Measurements from ENCODE around the gene DTNBP1. TPM values are rescaled to one million over a fixed set of nuclear protein-coding genes. Genes with fewer than 3 reads are reported as not detected.
"Not testable (repeated sequence)": the region's sequence is repeated elsewhere in the genome, so short reads cannot be mapped to it uniquely, and the experiment has no call there.

The DTNBP1 gene
- total RNA-seq, 2 experiments from 2014 or later, result 9.8 to 28.0 TPM

DNA sequence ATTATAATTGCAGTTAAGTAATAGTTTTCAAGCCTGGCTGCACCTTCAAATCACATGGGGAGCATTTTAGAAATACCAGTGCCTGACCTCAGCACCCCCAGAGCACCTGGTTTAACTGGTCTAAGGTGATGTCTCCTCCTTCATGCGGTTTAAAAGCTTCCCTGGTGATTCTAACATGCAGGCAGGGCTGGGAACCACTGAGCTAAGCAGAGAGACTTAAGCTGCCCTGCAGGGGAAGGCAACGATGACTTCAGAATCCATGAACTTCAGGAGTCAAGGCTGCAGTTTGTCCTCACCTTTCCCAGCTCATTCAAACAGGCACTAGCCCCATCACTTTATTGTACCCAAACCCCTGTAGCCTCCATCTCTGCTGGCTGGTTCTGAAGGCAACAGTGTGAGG, 6.1 kb upstream of the DTNBP1 start:
- Histone ChIP-seq H3K9me2 (ENCODE audit: insufficient read depth, low read length) (no peaks in the 10 kb centered on the region), H2AFZ (ENCODE audit: low read length) (no peak overlapping the region), H3K9me3 (ENCODE audit: low read length) (no peaks in the 10 kb centered on the region), H3K27ac (ENCODE audit: low read depth, low read length, poor library complexity, severe bottlenecking) (no peak overlapping the region), H3K4me1 (ENCODE audit: insufficient read depth, low read length, poor library complexity, severe bottlenecking) (no peaks in the 10 kb centered on the region), H4K20me1 (ENCODE audit: insufficient read depth, low read length) (no peaks in the 10 kb centered on the region), H3K4me3 (ENCODE audit: low read depth, low read length, poor library complexity, severe bottlenecking) (no peak overlapping the region), H3K36me3 (ENCODE audit: insufficient read depth, low read length) (no peaks in the 10 kb centered on the region), H3K79me2 (ENCODE audit: insufficient read depth, low read depth, low read length) (no peaks in the 10 kb centered on the region), H3K4me2 (ENCODE audit: low read length) (no peak overlapping the region)
- TF ChIP-seq EZH2phosphoT487 (IDR thresholded peaks at IDR 0.05; ENCODE audit: borderline replicate concordance, low read depth, low read length), result no peak
- TF ChIP-seq, protein P1, sequence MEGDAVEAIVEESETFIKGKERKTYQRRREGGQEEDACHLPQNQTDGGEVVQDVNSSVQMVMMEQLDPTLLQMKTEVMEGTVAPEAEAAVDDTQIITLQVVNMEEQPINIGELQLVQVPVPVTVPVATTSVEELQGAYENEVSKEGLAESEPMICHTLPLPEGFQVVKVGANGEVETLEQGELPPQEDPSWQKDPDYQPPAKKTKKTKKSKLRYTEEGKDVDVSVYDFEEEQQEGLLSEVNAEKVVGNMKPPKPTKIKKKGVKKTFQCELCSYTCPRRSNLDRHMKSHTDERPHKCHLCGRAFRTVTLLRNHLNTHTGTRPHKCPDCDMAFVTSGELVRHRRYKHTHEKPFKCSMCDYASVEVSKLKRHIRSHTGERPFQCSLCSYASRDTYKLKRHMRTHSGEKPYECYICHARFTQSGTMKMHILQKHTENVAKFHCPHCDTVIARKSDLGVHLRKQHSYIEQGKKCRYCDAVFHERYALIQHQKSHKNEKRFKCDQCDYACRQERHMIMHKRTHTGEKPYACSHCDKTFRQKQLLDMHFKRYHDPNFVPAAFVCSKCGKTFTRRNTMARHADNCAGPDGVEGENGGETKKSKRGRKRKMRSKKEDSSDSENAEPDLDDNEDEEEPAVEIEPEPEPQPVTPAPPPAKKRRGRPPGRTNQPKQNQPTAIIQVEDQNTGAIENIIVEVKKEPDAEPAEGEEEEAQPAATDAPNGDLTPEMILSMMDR (conservative IDR thresholded peaks at IDR 0.05; ENCODE audit: low read length), result no peak
- BruUV-seq (replicated peaks), result no TSS peak
- no peak for DNase-seq (ENCODE audit: low spot score)
- ChIA-PET CTCF (ENCODE audit: unreplicated experiment) (no interaction called here), POLR2A (interaction anchor here (0.6 to 1.7 kb wide), 3 partner anchors 10 to 869 kb away, joined by 3 to 6 read pairs (median 5); no protein-coding TSS in a partner anchor)
- intact Hi-C loops (cut with micrococcal nuclease; ENCODE audit: unreplicated experiment), result loop anchor here (10.0 kb wide), 1 partner anchor 466 kb away; no protein-coding TSS in a partner anchor

- H3K4me2 ChIP-seq (ENCODE audit: low read length); DNase-seq (ENCODE audit: low spot score); H2AFZ ChIP-seq (ENCODE audit: low read length); H3K4me1 ChIP-seq (ENCODE audit: insufficient read depth, low read length, poor library complexity, severe bottlenecking); H4K20me1 ChIP-seq (ENCODE audit: insufficient read depth, low read length); H3K9me3 ChIP-seq (ENCODE audit: low read length); CTCF ChIA-PET (ENCODE audit: unreplicated experiment); H3K36me3 ChIP-seq (ENCODE audit: insufficient read depth, low read length); H3K4me3 ChIP-seq (ENCODE audit: low read depth, low read length, poor library complexity, severe bottlenecking); H3K79me2 ChIP-seq (ENCODE audit: insufficient read depth, low read depth, low read length); H3K27ac ChIP-seq (ENCODE audit: low read depth, low read length, poor library complexity, severe bottlenecking); BruUV-seq (replicated peaks); POLR2A ChIA-PET; H3K9me2 ChIP-seq (ENCODE audit: insufficient read depth, low read length): not testable (repeated sequence)
- intact Hi-C loops (cut with micrococcal nuclease; ENCODE audit: unreplicated experiment), result loop anchor here (10.0 kb wide), 1 partner anchor 468 kb away; no protein-coding TSS in a partner anchor
These were observed 4.1 kb upstream of the DTNBP1 start for GRCh38 chr6:15666896-15667295.

- H2AFZ ChIP-seq (ENCODE audit: low read length), result no peak overlapping the region
- H3K4me1 ChIP-seq (ENCODE audit: insufficient read depth, low read length, poor library complexity, severe bottlenecking), result peaks cover 13% of the 10 kb centered on the region
- H3K36me3 ChIP-seq (ENCODE audit: insufficient read depth, low read length), result no peaks in the 10 kb centered on the region; the same call in 1 of the 2 replicates
- no peaks in the 10 kb centered on the region for H4K20me1 ChIP-seq (ENCODE audit: insufficient read depth, low read length)
- no peak for TF ChIP-seq EZH2phosphoT487 (IDR thresholded peaks at IDR 0.05; ENCODE audit: borderline replicate concordance, low read depth, low read length)
- TF ChIP-seq, protein P1 (conservative IDR thresholded peaks at IDR 0.05; ENCODE audit: low read length), result no peak
- no peaks in the 10 kb centered on the region for H3K9me3 ChIP-seq (ENCODE audit: low read length)
- no peak overlapping the region for H3K4me2 ChIP-seq (ENCODE audit: low read length)
- no peak overlapping the region for H3K4me3 ChIP-seq (ENCODE audit: low read depth, low read length, poor library complexity, severe bottlenecking)
- H3K79me2 ChIP-seq (ENCODE audit: insufficient read depth, low read depth, low read length), result peaks cover 11% of the 10 kb centered on the region; the same call in 1 of the 2 replicates
- POLR2A ChIA-PET, result interaction anchor here (0.6 to 1.1 kb wide), 3 partner anchors 10 to 466 kb away, joined by 3 to 4 read pairs (median 4); no protein-coding TSS in a partner anchor
- DNase-seq (ENCODE audit: low spot score), result no peak
- no peaks in the 10 kb centered on the region for H3K9me2 ChIP-seq (ENCODE audit: insufficient read depth, low read length)
- intact Hi-C loops (cut with micrococcal nuclease; ENCODE audit: unreplicated experiment), result loop anchor here (10.0 kb wide), 1 partner anchor 470 kb away; no protein-coding TSS in a partner anchor
- no peak overlapping the region for H3K27ac ChIP-seq (ENCODE audit: low read depth, low read length, poor library complexity, severe bottlenecking)
- CTCF ChIA-PET (ENCODE audit: unreplicated experiment), result no interaction called here
- no TSS peak for BruUV-seq (replicated peaks)
These were observed 2.4 kb upstream of the DTNBP1 start for GRCh38 chr6:15665237-15665636.

Data from OCI-LY7 (cell line).